Activated B cell treated with CpG ODN at 0.5 μM for 24 hours (primary cell): Measurements from ENCODE around the gene PRR23B. TPM values are rescaled to one million over a fixed set of nuclear protein-coding genes. Genes with fewer than 3 reads are reported as not detected.

ENCODE experiments used
- ATAC-seq: fragments of 200-7000 bp; cut with Tn5 transposase; one replicate; pipeline ENCODE4 v1.10.0; 2021; ENCODE audit warnings: low read depth, mild to moderate bottlenecking, moderate library complexity
- CTCF ChIA-PET: fragments of 350-600 bp; sonication (Branson Sonifier 250); formaldehyde crosslinking; loops from one replicate; lab custom pipeline; 2021; ENCODE audit warnings: antibody characterized with exemption; lab: Charles Lee
- POLR2A ChIA-PET: fragments of 350-600 bp; sonication (Branson Sonifier 250); formaldehyde crosslinking; loops from one replicate; lab custom pipeline; 2021; ENCODE audit warnings: antibody characterized with exemption; lab: Charles Lee
- DNase-seq: peaks from one replicate; pipeline ENCODE4 v3.0.0; 2022
- H3K27ac Mint-ChIP-seq: one replicate; pipeline ENCODE4 v1.8.0; 2020; ENCODE audit warnings: mixed read lengths
- H3K27me3 Mint-ChIP-seq: one replicate; pipeline ENCODE4 v1.8.0; 2021; ENCODE audit warnings: mixed read lengths
- H3K36me3 Mint-ChIP-seq: one replicate; pipeline ENCODE4 v1.8.0; 2021; ENCODE audit warnings: low read depth, mixed read lengths
- H3K4me1 Mint-ChIP-seq: one replicate; pipeline ENCODE4 v1.8.0; 2021; ENCODE audit warnings: mixed read lengths
- H3K4me3 Mint-ChIP-seq: one replicate; pipeline ENCODE4 v1.8.0; 2020; ENCODE audit warnings: mild to moderate bottlenecking, mixed read lengths
- H3K9me3 Mint-ChIP-seq: one replicate; pipeline ENCODE4 v1.8.0; 2020; ENCODE audit warnings: mixed read lengths
- intact Hi-C: fragments of 100-400 bp; cut with micrococcal nuclease; formaldehyde crosslinking; loops from one replicate; pipeline ENCODE4 v1.15.1; 2024
- total RNA-seq: library from RNA; stranded (reverse); gene quantifications from 2 replicates; pipeline ENCODE4 v1.2.3, GENCODE V29; 2022
- TF ChIP-seq, protein P1 (sequence below): fragments of 200-600 bp; IDR thresholded peaks from one replicate; pipeline ENCODE4 v1.8.0; 2022; ENCODE audit warnings: antibody characterized with exemption, mild to moderate bottlenecking

The PRR23B gene
- total RNA-seq, 1 donor from 2014 or later, result not detected

DNA sequence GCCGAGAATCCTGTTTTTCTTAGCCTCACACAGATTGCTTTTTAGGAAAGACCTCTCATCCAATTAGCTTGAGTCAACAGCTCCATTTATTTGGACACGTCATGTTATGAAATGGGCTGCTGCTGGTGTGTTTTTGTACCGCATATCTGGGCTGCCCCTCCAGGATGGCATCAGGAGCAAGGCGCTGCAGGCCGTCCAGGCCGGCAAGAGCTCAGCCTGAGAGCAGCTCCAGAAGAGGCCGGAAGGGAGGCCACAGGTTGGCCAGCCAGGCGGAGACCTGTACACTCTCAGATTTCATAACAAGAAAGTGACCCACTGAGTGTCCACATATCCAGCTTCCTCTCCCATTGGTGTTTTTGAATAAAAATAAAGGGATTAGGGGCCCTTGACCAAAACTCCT, 45.4 kb downstream of the PRR23B start:
- Mint-ChIP-seq H3K27me3 (peaks cover 7% of the 10 kb centered on the region), H3K9me3 (no peaks in the 10 kb centered on the region), H3K27ac (no peak overlapping the region), H3K4me3 (no peak overlapping the region), H3K4me1 (no peaks in the 10 kb centered on the region), H3K36me3 (no peaks in the 10 kb centered on the region)
- POLR2A ChIA-PET, result no interaction called here
- DNase-seq, result no peak
- no peak for ATAC-seq
- CTCF ChIA-PET, result no interaction called here
- intact Hi-C loops, result no loop called here
- TF ChIP-seq, protein P1, sequence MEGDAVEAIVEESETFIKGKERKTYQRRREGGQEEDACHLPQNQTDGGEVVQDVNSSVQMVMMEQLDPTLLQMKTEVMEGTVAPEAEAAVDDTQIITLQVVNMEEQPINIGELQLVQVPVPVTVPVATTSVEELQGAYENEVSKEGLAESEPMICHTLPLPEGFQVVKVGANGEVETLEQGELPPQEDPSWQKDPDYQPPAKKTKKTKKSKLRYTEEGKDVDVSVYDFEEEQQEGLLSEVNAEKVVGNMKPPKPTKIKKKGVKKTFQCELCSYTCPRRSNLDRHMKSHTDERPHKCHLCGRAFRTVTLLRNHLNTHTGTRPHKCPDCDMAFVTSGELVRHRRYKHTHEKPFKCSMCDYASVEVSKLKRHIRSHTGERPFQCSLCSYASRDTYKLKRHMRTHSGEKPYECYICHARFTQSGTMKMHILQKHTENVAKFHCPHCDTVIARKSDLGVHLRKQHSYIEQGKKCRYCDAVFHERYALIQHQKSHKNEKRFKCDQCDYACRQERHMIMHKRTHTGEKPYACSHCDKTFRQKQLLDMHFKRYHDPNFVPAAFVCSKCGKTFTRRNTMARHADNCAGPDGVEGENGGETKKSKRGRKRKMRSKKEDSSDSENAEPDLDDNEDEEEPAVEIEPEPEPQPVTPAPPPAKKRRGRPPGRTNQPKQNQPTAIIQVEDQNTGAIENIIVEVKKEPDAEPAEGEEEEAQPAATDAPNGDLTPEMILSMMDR, result no peak

DNA sequence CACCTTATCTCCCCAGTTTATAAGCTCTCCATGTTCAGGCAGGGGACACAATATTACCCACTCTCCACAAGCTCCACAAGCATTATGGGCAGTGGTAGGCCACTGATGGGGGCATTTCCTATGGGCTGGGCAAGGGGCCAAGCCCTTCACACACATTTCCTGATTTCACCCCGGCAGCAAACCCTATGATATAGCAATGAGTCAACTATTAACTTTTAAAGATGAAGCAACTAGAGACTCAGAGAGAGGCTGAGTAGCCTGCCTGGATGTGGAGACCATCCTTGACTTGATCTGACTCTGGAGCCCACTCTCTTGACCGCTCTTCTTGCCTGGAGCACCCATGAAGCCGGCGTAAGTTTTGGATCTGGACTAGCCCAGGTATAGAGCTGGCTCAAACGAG, 46.3 kb downstream of the PRR23B start:
- ATAC-seq, result no peak
- peaks cover 11% of the 10 kb centered on the region for H3K27me3 Mint-ChIP-seq
- intact Hi-C loops, result no loop called here
- no peaks in the 10 kb centered on the region for H3K4me1 Mint-ChIP-seq
- no peak overlapping the region for H3K27ac Mint-ChIP-seq
- DNase-seq, result no peak
- POLR2A ChIA-PET, result no interaction called here
- H3K4me3 Mint-ChIP-seq, result no peak overlapping the region
- H3K36me3 Mint-ChIP-seq, result no peaks in the 10 kb centered on the region
- TF ChIP-seq, protein P1, result no peak
- CTCF ChIA-PET, result no interaction called here
- no peaks in the 10 kb centered on the region for H3K9me3 Mint-ChIP-seq

DNA sequence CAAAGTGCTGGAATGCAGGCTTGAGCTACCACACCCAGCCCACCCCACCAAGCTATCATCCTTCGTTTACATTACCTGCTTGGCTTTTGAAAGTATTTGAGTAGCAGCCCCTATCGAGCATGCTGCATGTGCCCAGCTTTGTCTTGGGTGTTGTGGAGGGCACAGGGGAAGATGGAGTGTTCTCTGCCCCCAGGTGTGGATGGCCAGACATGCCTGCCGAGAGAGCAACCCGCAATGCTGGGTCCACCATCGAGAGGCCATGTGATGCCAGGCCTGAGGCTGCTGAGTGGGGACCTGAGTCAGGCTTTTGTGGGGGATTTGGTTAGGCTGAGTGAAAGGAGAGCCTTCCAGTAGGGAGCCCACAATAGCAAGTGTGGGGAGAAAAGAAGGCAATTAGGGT, 47.8 kb downstream of the PRR23B start:
- intact Hi-C loops, result no loop called here
- no peak overlapping the region for H3K4me3 Mint-ChIP-seq
- no peak for DNase-seq
- no peak for ATAC-seq
- no peaks in the 10 kb centered on the region for H3K36me3 Mint-ChIP-seq
- no peaks in the 10 kb centered on the region for H3K4me1 Mint-ChIP-seq
- ChIA-PET CTCF (interaction anchor here (1.5 kb wide), 1 partner anchor 37 kb away, joined by 4 read pairs; no protein-coding TSS in a partner anchor), POLR2A (no interaction called here)
- TF ChIP-seq, protein P1, result no peak
- no peak overlapping the region for H3K27ac Mint-ChIP-seq
- H3K9me3 Mint-ChIP-seq, result no peaks in the 10 kb centered on the region
- peaks cover 15% of the 10 kb centered on the region for H3K27me3 Mint-ChIP-seq

DNA sequence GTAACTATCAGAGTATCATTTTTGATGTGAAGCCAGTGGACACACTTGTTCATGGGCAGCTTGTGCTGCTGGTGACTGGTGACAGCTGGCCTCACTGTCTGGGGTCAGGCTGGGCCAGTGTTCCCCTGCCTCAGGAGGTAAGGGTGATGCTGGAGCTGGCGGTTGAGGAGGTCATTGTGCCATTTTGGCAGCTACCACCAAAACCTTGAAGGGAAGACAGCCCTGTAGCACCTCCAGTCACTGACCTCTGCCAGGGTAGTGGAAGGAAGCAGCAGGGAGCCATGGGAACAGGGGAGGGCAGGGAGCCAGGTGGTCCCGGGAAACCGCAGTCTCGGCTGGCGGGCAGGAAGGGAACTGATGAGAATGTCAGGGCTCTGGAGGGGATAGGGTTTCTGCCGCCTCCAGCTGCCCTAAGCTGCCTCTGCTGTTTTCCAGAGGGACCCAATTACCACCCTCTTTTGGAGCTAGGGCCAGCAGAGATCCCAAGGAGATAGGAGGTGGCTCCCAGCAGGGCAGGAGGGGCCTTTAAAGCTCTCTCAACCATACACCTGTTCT, 48.9 kb downstream of the PRR23B start:
- H3K27me3 Mint-ChIP-seq, result peaks cover 16% of the 10 kb centered on the region
- POLR2A ChIA-PET, result no interaction called here
- intact Hi-C loops, result no loop called here
- no peak for ATAC-seq
- H3K4me1 Mint-ChIP-seq, result no peaks in the 10 kb centered on the region
- CTCF ChIA-PET, result no interaction called here
- DNase-seq, result no peak
- no peaks in the 10 kb centered on the region for H3K9me3 Mint-ChIP-seq
- TF ChIP-seq, protein P1, result no peak
- no peaks in the 10 kb centered on the region for H3K36me3 Mint-ChIP-seq
- no peak overlapping the region for H3K4me3 Mint-ChIP-seq
- no peak overlapping the region for H3K27ac Mint-ChIP-seq

Other genes starting within 250 kb of the PRR23B start
- 19.9 and 21.9 TPM in 2 replicates for gene PIK3CB, start 186.0 kb downstream of the PRR23B start, total RNA-seq
- gene FOXL2, start 73.8 kb downstream of the PRR23B start, total RNA-seq, result not detected in 2 replicates
- not detected in 2 replicates for gene FOXL2NB, start 73.7 kb downstream of the PRR23B start, total RNA-seq
- gene PRR23A, start 14.7 kb downstream of the PRR23B start, total RNA-seq, result not detected in 2 replicates
- gene PRR23C, start 24.0 kb upstream of the PRR23B start, total RNA-seq, result not detected in 2 replicates